Measurements from ENCODE around the gene UBR2.

UBR2 gene

GRCh38 chr6:42532038-42532669 lies 31.7 kb upstream of the UBR2 start:
- no peak overlapping the region for H3K23ac ChIP-seq (ENCODE audit: low read length)
- H4K8ac ChIP-seq (ENCODE audit: low read depth, low read length): no peak overlapping the region
- H3K79me2 ChIP-seq (ENCODE audit: control insufficient read depth, insufficient read depth, low read length): no peaks in the 10 kb centered on the region
- no peak overlapping the region for H2BK120ac ChIP-seq (ENCODE audit: low read depth, low read length)
- H4K5ac ChIP-seq (ENCODE audit: low read length): no peak overlapping the region
- H3K79me1 ChIP-seq (ENCODE audit: low read length): no peaks in the 10 kb centered on the region
- no peaks in the 10 kb centered on the region for H3K27me3 ChIP-seq (ENCODE audit: insufficient read depth, low read length, poor library complexity)
- H2BK5ac ChIP-seq (ENCODE audit: low read length): no peak overlapping the region
- no peak overlapping the region for H3K4ac ChIP-seq (ENCODE audit: low read depth, low read length)
- H3K56ac ChIP-seq (ENCODE audit: low read length): no peak overlapping the region
- DNase-seq: peak; percentile 66
- no peak overlapping the region for H3K27ac ChIP-seq (ENCODE audit: low read depth, low read length)
- no peak overlapping the region for H3K9ac ChIP-seq (ENCODE audit: low read length)
- H2AK5ac ChIP-seq (ENCODE audit: low read length): no peak overlapping the region
- H3K4me2 ChIP-seq (ENCODE audit: low read length): no peak overlapping the region
- H2BK15ac ChIP-seq (replicated peaks; ENCODE audit: low read depth): no peak overlapping the region
- H3K18ac ChIP-seq (ENCODE audit: low read length): no peak overlapping the region
- H3K36me3 ChIP-seq (ENCODE audit: control insufficient read depth, insufficient read depth, low read length): no peaks in the 10 kb centered on the region
- no peaks in the 10 kb centered on the region for H3K4me1 ChIP-seq (ENCODE audit: control insufficient read depth, low read depth, low read length)
- no peak overlapping the region for H3K4me3 ChIP-seq (ENCODE audit: low read length)

- Histone ChIP-seq H3K4ac (ENCODE audit: low read depth, low read length) (no peak overlapping the region), H2BK120ac (ENCODE audit: low read depth, low read length) (no peak overlapping the region), H3K36me3 (ENCODE audit: control insufficient read depth, insufficient read depth, low read length) (no peaks in the 10 kb centered on the region), H3K56ac (ENCODE audit: low read length) (no peak overlapping the region), H4K8ac (ENCODE audit: low read depth, low read length) (no peak overlapping the region), H3K23ac (ENCODE audit: low read length) (no peak overlapping the region), H3K79me2 (ENCODE audit: control insufficient read depth, insufficient read depth, low read length) (no peaks in the 10 kb centered on the region), H3K18ac (ENCODE audit: low read length) (no peak overlapping the region), H3K4me3 (ENCODE audit: low read length) (no peak overlapping the region), H3K79me1 (ENCODE audit: low read length) (no peaks in the 10 kb centered on the region), H3K4me1 (ENCODE audit: control insufficient read depth, low read depth, low read length) (no peaks in the 10 kb centered on the region), H4K5ac (ENCODE audit: low read length) (no peak overlapping the region), H3K27ac (ENCODE audit: low read depth, low read length) (no peak overlapping the region), H3K9ac (ENCODE audit: low read length) (no peak overlapping the region), H3K27me3 (ENCODE audit: insufficient read depth, low read length, poor library complexity) (no peaks in the 10 kb centered on the region), H2BK15ac (replicated peaks; ENCODE audit: low read depth) (no peak overlapping the region), H3K4me2 (ENCODE audit: low read length) (no peak overlapping the region), H2BK5ac (ENCODE audit: low read length) (no peak overlapping the region), H2AK5ac (ENCODE audit: low read length) (no peak overlapping the region)
- DNase-seq: no peak
- no CpG with 5 or more reads among the region's 5 CpGs for WGBS (ENCODE audit: extremely low coverage, insufficient coverage, low lambda C conversion rate)
Observed at GRCh38 chr6:42533794-42534193, 30.0 kb upstream of the UBR2 start.

GRCh38 chr6:42537536-42537935 lies 26.3 kb upstream of the UBR2 start:
- Histone ChIP-seq H2BK15ac (replicated peaks; ENCODE audit: low read depth) (no peak overlapping the region), H3K18ac (ENCODE audit: low read length) (no peak overlapping the region), H2BK120ac (ENCODE audit: low read depth, low read length) (no peak overlapping the region), H3K4me2 (ENCODE audit: low read length) (no peak overlapping the region), H3K27me3 (ENCODE audit: insufficient read depth, low read length, poor library complexity) (no peaks in the 10 kb centered on the region), H3K79me1 (ENCODE audit: low read length) (no peaks in the 10 kb centered on the region), H3K4me1 (ENCODE audit: control insufficient read depth, low read depth, low read length) (no peaks in the 10 kb centered on the region), H3K36me3 (ENCODE audit: control insufficient read depth, insufficient read depth, low read length) (no peaks in the 10 kb centered on the region), H3K4ac (ENCODE audit: low read depth, low read length) (no peak overlapping the region), H3K27ac (ENCODE audit: low read depth, low read length) (no peak overlapping the region), H3K56ac (ENCODE audit: low read length) (no peak overlapping the region), H3K4me3 (ENCODE audit: low read length) (no peak overlapping the region), H2BK5ac (ENCODE audit: low read length) (no peak overlapping the region), H4K5ac (ENCODE audit: low read length) (no peak overlapping the region), H3K9ac (ENCODE audit: low read length) (no peak overlapping the region), H3K79me2 (ENCODE audit: control insufficient read depth, insufficient read depth, low read length) (no peaks in the 10 kb centered on the region), H3K23ac (ENCODE audit: low read length) (no peak overlapping the region), H4K8ac (ENCODE audit: low read depth, low read length) (no peak overlapping the region), H2AK5ac (ENCODE audit: low read length) (no peak overlapping the region)
- no CpG with 5 or more reads among the region's 1 CpG for WGBS (ENCODE audit: extremely low coverage, insufficient coverage, low lambda C conversion rate)
- no peak for DNase-seq

GRCh38 chr6:42539135-42539534 lies 24.7 kb upstream of the UBR2 start:
- Histone ChIP-seq H3K4me1 (ENCODE audit: control insufficient read depth, low read depth, low read length) (no peaks in the 10 kb centered on the region), H3K27ac (ENCODE audit: low read depth, low read length) (no peak overlapping the region), H3K79me2 (ENCODE audit: control insufficient read depth, insufficient read depth, low read length) (no peaks in the 10 kb centered on the region), H2BK120ac (ENCODE audit: low read depth, low read length) (no peak overlapping the region), H3K4me3 (ENCODE audit: low read length) (no peak overlapping the region), H3K23ac (ENCODE audit: low read length) (no peak overlapping the region), H3K36me3 (ENCODE audit: control insufficient read depth, insufficient read depth, low read length) (no peaks in the 10 kb centered on the region), H3K27me3 (ENCODE audit: insufficient read depth, low read length, poor library complexity) (no peaks in the 10 kb centered on the region), H4K8ac (ENCODE audit: low read depth, low read length) (no peak overlapping the region), H2BK5ac (ENCODE audit: low read length) (no peak overlapping the region), H3K79me1 (ENCODE audit: low read length) (no peaks in the 10 kb centered on the region), H3K56ac (ENCODE audit: low read length) (no peak overlapping the region), H3K4ac (ENCODE audit: low read depth, low read length) (no peak overlapping the region), H2AK5ac (ENCODE audit: low read length) (no peak overlapping the region), H3K4me2 (ENCODE audit: low read length) (no peak overlapping the region), H3K9ac (ENCODE audit: low read length) (no peak overlapping the region), H4K5ac (ENCODE audit: low read length) (no peak overlapping the region), H3K18ac (ENCODE audit: low read length) (no peak overlapping the region), H2BK15ac (replicated peaks; ENCODE audit: low read depth) (no peak overlapping the region)
- no peak for DNase-seq
- WGBS (ENCODE audit: extremely low coverage, insufficient coverage, low lambda C conversion rate): no CpG with 5 or more reads among the region's 1 CpG

- Histone ChIP-seq H3K23ac (ENCODE audit: low read length) (no peak overlapping the region), H3K79me1 (ENCODE audit: low read length) (no peaks in the 10 kb centered on the region), H2BK15ac (replicated peaks; ENCODE audit: low read depth) (no peak overlapping the region), H3K56ac (ENCODE audit: low read length) (no peak overlapping the region), H3K18ac (ENCODE audit: low read length) (no peak overlapping the region), H4K5ac (ENCODE audit: low read length) (no peak overlapping the region), H3K4me2 (ENCODE audit: low read length) (no peak overlapping the region), H3K4me3 (ENCODE audit: low read length) (no peak overlapping the region), H2BK120ac (ENCODE audit: low read depth, low read length) (no peak overlapping the region), H2BK5ac (ENCODE audit: low read length) (no peak overlapping the region), H3K9ac (ENCODE audit: low read length) (no peak overlapping the region), H3K27ac (ENCODE audit: low read depth, low read length) (no peak overlapping the region), H2AK5ac (ENCODE audit: low read length) (no peak overlapping the region), H4K8ac (ENCODE audit: low read depth, low read length) (no peak overlapping the region), H3K27me3 (ENCODE audit: insufficient read depth, low read length, poor library complexity) (no peaks in the 10 kb centered on the region), H3K79me2 (ENCODE audit: control insufficient read depth, insufficient read depth, low read length) (no peaks in the 10 kb centered on the region), H3K36me3 (ENCODE audit: control insufficient read depth, insufficient read depth, low read length) (no peaks in the 10 kb centered on the region), H3K4me1 (ENCODE audit: control insufficient read depth, low read depth, low read length) (no peaks in the 10 kb centered on the region), H3K4ac (ENCODE audit: low read depth, low read length) (no peak overlapping the region)
- no peak for DNase-seq
- WGBS (ENCODE audit: extremely low coverage, insufficient coverage, low lambda C conversion rate): 100% methylated on average over 2 of the region's 7 CpGs
Observed at GRCh38 chr6:42545226-42545773, 18.5 kb upstream of the UBR2 start.
